ENCODE measurements around the gene ANXA8.

Gene ANXA8

GRCh38 chr10:47445720-47446119 lies 38.2 kb downstream of the ANXA8 start:
- no peak for DNase-seq

GRCh38 chr10:47444047-47444446 lies 39.9 kb downstream of the ANXA8 start:
- DNase-seq = no peak

- no peak for DNase-seq
These were observed 40.8 kb downstream of the ANXA8 start for GRCh38 chr10:47443145-47443544.

GRCh38 chr10:47442351-47442750 lies 41.6 kb downstream of the ANXA8 start:
- no peak for DNase-seq

- DNase-seq = no peak
These were observed 42.0 kb downstream of the ANXA8 start for GRCh38 chr10:47441938-47442337.

- DNase-seq = no peak
These were observed 43.7 kb downstream of the ANXA8 start for GRCh38 chr10:47440207-47440606.

GRCh38 chr10:47438857-47439474 lies 44.9 kb downstream of the ANXA8 start:
- no peak for DNase-seq

- no peak for DNase-seq
These were observed 48.8 kb downstream of the ANXA8 start for GRCh38 chr10:47435081-47435480.

- no peak for DNase-seq
These were observed 58.0 kb downstream of the ANXA8 start for GRCh38 chr10:47425813-47426419.

GRCh38 chr10:47424231-47424630 lies 59.7 kb downstream of the ANXA8 start:
- DNase-seq = no peak

GRCh38 chr10:47423476-47423875 lies 60.4 kb downstream of the ANXA8 start:
- DNase-seq = no peak

GRCh38 chr10:47421057-47421952 lies 62.6 kb downstream of the ANXA8 start:
- DNase-seq = no peak

- DNase-seq = no peak
These were observed 63.4 kb downstream of the ANXA8 start for GRCh38 chr10:47420305-47421056.

- no peak for DNase-seq
These were observed 64.5 kb downstream of the ANXA8 start for GRCh38 chr10:47419421-47419820.

- DNase-seq = no peak
These were observed 64.9 kb downstream of the ANXA8 start for GRCh38 chr10:47418966-47419365.

- DNase-seq = no peak
These were observed 65.6 kb downstream of the ANXA8 start for GRCh38 chr10:47418321-47418720.
